Endodermal cell (in vitro differentiated cells): Measurements from ENCODE around the gene FBXW4. TPM values are rescaled to one million over a fixed set of nuclear protein-coding genes. Genes with fewer than 3 reads are reported as not detected.
A peak's percentile ranks its signal among the peaks of the same experiment; 100 is the strongest.

ENCODE experiments used
- DNase-seq: peaks from one replicate; pipeline ENCODE4 v3.0.0-alpha.2; 2017
- H3K27ac ChIP-seq: 2 replicates; pipeline ENCODE4 v1.5.1; 2013; ENCODE audit warnings: mild to moderate bottlenecking, low read depth, low read length, moderate library complexity
- H3K27me3 ChIP-seq: 2 replicates; pipeline ENCODE4 v1.6.1; 2013; ENCODE audit warnings: mild to moderate bottlenecking, low read length, moderate library complexity; ENCODE audit not compliant: insufficient read depth, control insufficient read depth, poor library complexity, severe bottlenecking
- H3K36me3 ChIP-seq: 2 replicates; pipeline ENCODE4 v1.7.0; 2013; ENCODE audit warnings: mild to moderate bottlenecking, low read length, moderate library complexity; ENCODE audit not compliant: control insufficient read depth, insufficient read depth
- H3K4me1 ChIP-seq: one replicate; pipeline ENCODE4 v1.7.0; 2013; ENCODE audit warnings: low read length; ENCODE audit not compliant: control insufficient read depth, insufficient read depth
- H3K4me3 ChIP-seq: 2 replicates; pipeline ENCODE4 v1.5.1; 2013; ENCODE audit warnings: mild to moderate bottlenecking, low read length, moderate library complexity
- H3K9ac ChIP-seq: 2 replicates; pipeline ENCODE4 v1.6.1; 2013; ENCODE audit warnings: mild to moderate bottlenecking, low read length, moderate library complexity; ENCODE audit not compliant: poor library complexity, severe bottlenecking; ENCODE audit errors: extremely low read depth
- H3K9me3 ChIP-seq: 2 replicates; pipeline ENCODE4 v1.6.1; 2013; ENCODE audit warnings: mild to moderate bottlenecking, low read length, moderate library complexity; ENCODE audit not compliant: control insufficient read depth
- H3K27ac Mint-ChIP-seq: 2 replicates; pipeline ENCODE4 v1.8.0; 2020; ENCODE audit warnings: mixed read lengths
- H3K27me3 Mint-ChIP-seq: 2 replicates; pipeline ENCODE4 v1.8.0; 2021; ENCODE audit warnings: mild to moderate bottlenecking, mixed read lengths; ENCODE audit not compliant: insufficient read depth
- H3K36me3 Mint-ChIP-seq: 2 replicates; pipeline ENCODE4 v1.8.0; 2020; ENCODE audit warnings: low read depth, mixed read lengths
- H3K4me1 Mint-ChIP-seq: 2 replicates; pipeline ENCODE4 v1.8.0; 2020; ENCODE audit warnings: mixed read lengths
- H3K4me3 Mint-ChIP-seq: 2 replicates; pipeline ENCODE4 v1.8.0; 2020; ENCODE audit warnings: mild to moderate bottlenecking, moderate library complexity, mixed read lengths
- H3K9me3 Mint-ChIP-seq: 2 replicates; pipeline ENCODE4 v1.8.0; 2020; ENCODE audit warnings: mild to moderate bottlenecking, mixed read lengths
- CTCF ChIP-seq: fragments of 200-600 bp; sonication (generic); conservative IDR thresholded peaks from 2 replicates; pipeline ENCODE4 v1.5.0; 2021; ENCODE audit warnings: antibody characterized with exemption, mild to moderate bottlenecking
- WGBS, 2 experiments: methylation state at CpG; one replicate each; pipeline versions ENCODE4 v1.1.5 to v1.1.7; 2013; ENCODE audit warnings: missing lambda C conversion rate in 2 of 2, mixed read lengths in 1 of 2; ENCODE audit not compliant: insufficient coverage in 1 of 2, insufficient read length in 1 of 2; 5-methylcytosine and 5-hydroxymethylcytosine counted together
- total RNA-seq, 2 donors: library from RNA; stranded (reverse); fragmentation: NEBNext Ultra II Directional in 1 of 2; extraction: Animal tissue kit (Norgen Biotek cat#: 25700) in 1 of 2; gene quantifications; 2 replicates in 1 of 2; 3 replicates in 1 of 2; pipeline ENCODE4 v1.2.1, GENCODE V29; 2021

Gene FBXW4
- total RNA-seq, 2 donors from 2014 or later, result 63.8 to 70.9 TPM

- peaks cover 26% of the 10 kb centered on the region for H3K27me3 ChIP-seq
- no peaks in the 10 kb centered on the region for H3K36me3 ChIP-seq
- Mint-ChIP-seq H3K36me3 (no peaks in the 10 kb centered on the region), H3K4me1 (no peaks in the 10 kb centered on the region), H3K4me3 (no peak overlapping the region), H3K27me3 (peaks cover 52% of the 10 kb centered on the region), H3K9me3 (no peaks in the 10 kb centered on the region), H3K27ac (no peak overlapping the region)
- no peak for TF ChIP-seq CTCF
- no peaks in the 10 kb centered on the region for H3K9me3 ChIP-seq
- no peak for DNase-seq
- WGBS, 2 experiments, result 89 to 92% methylated on average over 6 to 11 of the region's 11 CpGs
- no peak overlapping the region for H3K4me3 ChIP-seq
- no peak overlapping the region for H3K27ac ChIP-seq
- no peaks in the 10 kb centered on the region for H3K4me1 ChIP-seq
- H3K9ac ChIP-seq, result no peak overlapping the region
Observed at GRCh38 chr10:101563497-101564040, 131.4 kb downstream of the FBXW4 start.

GRCh38 chr10:101563007-101563406, 132.0 kb downstream of the FBXW4 start:
- Histone ChIP-seq H3K4me3 (no peak overlapping the region), H3K36me3 (no peaks in the 10 kb centered on the region), H3K9me3 (no peaks in the 10 kb centered on the region), H3K9ac (no peak overlapping the region), H3K4me1 (no peaks in the 10 kb centered on the region), H3K27me3 (peaks cover 20% of the 10 kb centered on the region), H3K27ac (no peak overlapping the region)
- peak; percentile 38 for DNase-seq
- WGBS, 2 experiments, result 93% methylated on average over 3 of the region's 3 CpGs; no CpG with 5 or more reads in 1 of the 2 experiments
- H3K9me3 Mint-ChIP-seq, result no peaks in the 10 kb centered on the region
- H3K27me3 Mint-ChIP-seq, result peaks cover 47% of the 10 kb centered on the region
- no peak overlapping the region for H3K27ac Mint-ChIP-seq
- H3K36me3 Mint-ChIP-seq, result no peaks in the 10 kb centered on the region
- no peak for TF ChIP-seq CTCF
- no peaks in the 10 kb centered on the region for H3K4me1 Mint-ChIP-seq
- no peak overlapping the region for H3K4me3 Mint-ChIP-seq

GRCh38 chr10:101562231-101562630, 132.7 kb downstream of the FBXW4 start:
- peaks cover 13% of the 10 kb centered on the region for H3K27me3 ChIP-seq
- TF ChIP-seq CTCF, result no peak
- no peaks in the 10 kb centered on the region for H3K9me3 ChIP-seq
- Mint-ChIP-seq H3K4me3 (no peak overlapping the region), H3K9me3 (no peaks in the 10 kb centered on the region), H3K4me1 (no peaks in the 10 kb centered on the region), H3K36me3 (no peaks in the 10 kb centered on the region), H3K27me3 (peaks cover 39% of the 10 kb centered on the region), H3K27ac (no peak overlapping the region)
- no peak overlapping the region for H3K4me3 ChIP-seq
- peak; percentile 28 for DNase-seq
- no peaks in the 10 kb centered on the region for H3K36me3 ChIP-seq
- H3K27ac ChIP-seq, result no peak overlapping the region
- no peaks in the 10 kb centered on the region for H3K4me1 ChIP-seq
- WGBS, 2 experiments, result 93 to 100% methylated on average over 1 to 5 of the region's 5 CpGs
- H3K9ac ChIP-seq, result no peak overlapping the region
